Measurements from ENCODE around the gene HECTD4.

HECTD4 gene

GRCh38 chr12:112389228-112389627, 7.0 kb upstream of the HECTD4 start:
- no peaks in the 10 kb centered on the region for H3K9me3 ChIP-seq (ENCODE audit: control extremely low read depth in 1 of 5, control insufficient read depth in 4 of 5, insufficient read depth in 2 of 5, low read depth in 1 of 5, low read length in 4 of 5)
- H3K4me3 ChIP-seq (ENCODE audit: control insufficient read depth in 1 of 7, extremely low read depth in 1 of 7, insufficient read depth in 4 of 7, low read depth in 2 of 7, low read length in 6 of 7) = no peak overlapping the region
- H3K36me3 ChIP-seq (ENCODE audit: control insufficient read depth in 4 of 4, insufficient read depth in 4 of 4, low read length in 3 of 4) = no peaks in the 10 kb centered on the region
- peaks cover 0 to 7% (median under 1%) of the 10 kb centered on the region in 4 experiments for H3K4me1 ChIP-seq (ENCODE audit: control extremely low read depth in 1 of 4, control insufficient read depth in 4 of 4, insufficient read depth in 4 of 4, low read length in 3 of 4)
- H3K27me3 ChIP-seq (replicated peaks in 2 of 5; ENCODE audit: control insufficient read depth in 4 of 5, insufficient read depth in 5 of 5, low read length in 4 of 5) = peaks cover 0 to 3% (median 0%) of the 10 kb centered on the region in 5 experiments
- no peak overlapping the region for H3K27ac ChIP-seq (ENCODE audit: insufficient read depth in 1 of 2, low read depth in 1 of 2, low read length in 2 of 2, poor library complexity in 1 of 2, severe bottlenecking in 2 of 2)
- ChIA-PET CTCF (interaction anchor here (7.1 kb wide), 1 partner anchor 191 kb away, joined by 67 read pairs; no protein-coding TSS in a partner anchor), POLR2A (no interaction called here)
- no peak for DNase-seq
- 100% methylated on average over 1 of the region's 4 CpGs for WGBS (ENCODE audit: insufficient coverage)

DNA sequence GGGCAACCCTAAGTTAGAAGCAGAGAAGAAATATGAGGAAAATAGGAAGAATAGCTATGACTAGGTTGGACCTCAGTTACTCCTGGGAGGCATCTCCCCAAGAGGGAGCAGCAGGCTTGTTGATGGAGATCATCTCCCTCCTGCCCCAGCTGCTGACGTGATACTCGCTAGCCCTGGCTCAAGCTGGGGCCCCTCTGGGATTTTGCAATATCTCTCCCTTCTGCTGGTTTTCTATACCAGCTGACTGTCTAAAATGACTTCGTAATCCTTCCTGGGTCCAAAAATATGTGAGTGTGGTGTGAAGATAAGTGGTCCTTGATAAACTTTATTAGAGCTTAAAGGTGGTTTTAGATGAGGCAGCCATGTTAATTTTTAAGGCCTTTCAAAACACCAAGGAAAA, 4.5 kb upstream of the HECTD4 start:
- Histone ChIP-seq H3K36me3 (ENCODE audit: control insufficient read depth in 4 of 4, insufficient read depth in 4 of 4, low read length in 3 of 4) (no peaks in the 10 kb centered on the region), H3K4me3 (ENCODE audit: control insufficient read depth in 1 of 7, extremely low read depth in 1 of 7, insufficient read depth in 4 of 7, low read depth in 2 of 7, low read length in 6 of 7) (no peak overlapping the region), H3K27me3 (replicated peaks in 2 of 5; ENCODE audit: control insufficient read depth in 4 of 5, insufficient read depth in 5 of 5, low read length in 4 of 5) (peaks cover 0 to 3% (median 0%) of the 10 kb centered on the region in 5 experiments), H3K27ac (ENCODE audit: insufficient read depth in 1 of 2, low read depth in 1 of 2, low read length in 2 of 2, poor library complexity in 1 of 2, severe bottlenecking in 2 of 2) (no peak overlapping the region), H3K9me3 (ENCODE audit: control extremely low read depth in 1 of 5, control insufficient read depth in 4 of 5, insufficient read depth in 2 of 5, low read depth in 1 of 5, low read length in 4 of 5) (no peaks in the 10 kb centered on the region), H3K4me1 (ENCODE audit: control extremely low read depth in 1 of 4, control insufficient read depth in 4 of 4, insufficient read depth in 4 of 4, low read length in 3 of 4) (peaks cover 1 to 7% (median 5%) of the 10 kb centered on the region in 4 experiments)
- WGBS (ENCODE audit: insufficient coverage) = 70% methylated on average over 2 of the region's 3 CpGs
- POLR2A ChIA-PET = interaction anchor here (0.7 kb wide), 1 partner anchor 77 kb away, joined by 4 read pairs; no protein-coding TSS in a partner anchor
- peak in 1 of 3 donors; percentile 14 for DNase-seq
- CTCF ChIA-PET = interaction anchor here (0.8 to 7.1 kb wide), 22 partner anchors 9 to 442 kb away, joined by 3 to 67 read pairs (median 3); no protein-coding TSS in a partner anchor

DNA sequence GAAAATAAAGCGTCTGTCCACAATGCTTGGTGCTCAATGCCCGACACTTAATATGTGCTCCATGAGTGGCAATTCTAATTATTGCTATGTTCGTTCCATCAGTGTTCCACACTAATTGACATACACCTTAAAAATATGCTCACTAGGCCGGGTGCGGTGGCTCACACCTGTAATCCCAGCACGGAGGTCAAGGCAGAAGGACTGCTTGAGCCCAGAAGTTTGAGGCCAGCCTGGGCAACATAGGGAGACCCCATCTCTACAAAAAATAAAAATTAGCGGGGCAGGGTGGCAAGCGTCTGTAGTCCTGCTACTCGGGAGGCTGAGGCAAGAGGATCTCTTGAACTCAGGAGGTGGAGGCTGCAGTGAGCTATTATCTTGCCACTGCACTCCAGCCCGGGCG, 635 bp upstream of the HECTD4 start:
- Histone ChIP-seq H3K4me3 (ENCODE audit: control insufficient read depth in 1 of 7, extremely low read depth in 1 of 7, insufficient read depth in 4 of 7, low read depth in 2 of 7, low read length in 6 of 7) (peak overlapping the region in 6 of 7 experiments; percentile 46 to 85 (median 80)), H3K27me3 (replicated peaks in 2 of 5; ENCODE audit: control insufficient read depth in 4 of 5, insufficient read depth in 5 of 5, low read length in 4 of 5) (no peaks in the 10 kb centered on the region), H3K9me3 (ENCODE audit: control extremely low read depth in 1 of 5, control insufficient read depth in 4 of 5, insufficient read depth in 2 of 5, low read depth in 1 of 5, low read length in 4 of 5) (no peaks in the 10 kb centered on the region), H3K4me1 (ENCODE audit: control extremely low read depth in 1 of 4, control insufficient read depth in 4 of 4, insufficient read depth in 4 of 4, low read length in 3 of 4) (peaks cover 1 to 19% (median 15%) of the 10 kb centered on the region in 4 experiments), H3K36me3 (ENCODE audit: control insufficient read depth in 4 of 4, insufficient read depth in 4 of 4, low read length in 3 of 4) (no peaks in the 10 kb centered on the region), H3K27ac (ENCODE audit: insufficient read depth in 1 of 2, low read depth in 1 of 2, low read length in 2 of 2, poor library complexity in 1 of 2, severe bottlenecking in 2 of 2) (peak overlapping the region in 1 of 2 experiments; percentile 74)
- CTCF ChIA-PET = interaction anchor here (0.9 to 7.1 kb wide), 2 partner anchors 23 to 184 kb away, joined by 3 to 67 read pairs; no protein-coding TSS in a partner anchor
- POLR2A ChIA-PET = interaction anchor here (0.6 kb wide), 1 partner anchor 438 kb away, joined by 5 read pairs; no protein-coding TSS in a partner anchor
- WGBS (ENCODE audit: insufficient coverage) = 100% methylated on average over 5 of the region's 11 CpGs
- DNase-seq = no peak

GRCh38 chr12:112381406-112381882, 787 bp downstream of the HECTD4 start:
- Histone ChIP-seq H3K27me3 (replicated peaks in 2 of 5; ENCODE audit: control insufficient read depth in 4 of 5, insufficient read depth in 5 of 5, low read length in 4 of 5) (no peaks in the 10 kb centered on the region), H3K4me3 (ENCODE audit: control insufficient read depth in 1 of 7, extremely low read depth in 1 of 7, insufficient read depth in 4 of 7, low read depth in 2 of 7, low read length in 6 of 7) (peak overlapping the region; percentile 46 to 97 (median 83)), H3K27ac (ENCODE audit: insufficient read depth in 1 of 2, low read depth in 1 of 2, low read length in 2 of 2, poor library complexity in 1 of 2, severe bottlenecking in 2 of 2) (peak overlapping the region; percentile 81 to 87), H3K9me3 (ENCODE audit: control extremely low read depth in 1 of 5, control insufficient read depth in 4 of 5, insufficient read depth in 2 of 5, low read depth in 1 of 5, low read length in 4 of 5) (no peaks in the 10 kb centered on the region), H3K36me3 (ENCODE audit: control insufficient read depth in 4 of 4, insufficient read depth in 4 of 4, low read length in 3 of 4) (no peaks in the 10 kb centered on the region), H3K4me1 (ENCODE audit: control extremely low read depth in 1 of 4, control insufficient read depth in 4 of 4, insufficient read depth in 4 of 4, low read length in 3 of 4) (peaks cover 1 to 15% (median 14%) of the 10 kb centered on the region in 4 experiments)
- CTCF ChIA-PET = no interaction called here
- POLR2A ChIA-PET = no interaction called here
- WGBS (ENCODE audit: insufficient coverage) = 0% methylated on average over 19 of the region's 33 CpGs
- peak; percentile 24 to 74 (median 67) for DNase-seq

- ChIA-PET POLR2A (no interaction called here), CTCF (no interaction called here)
- no peak for DNase-seq
- Histone ChIP-seq H3K36me3 (ENCODE audit: control insufficient read depth in 4 of 4, insufficient read depth in 4 of 4, low read length in 3 of 4) (no peaks in the 10 kb centered on the region), H3K27me3 (replicated peaks in 2 of 5; ENCODE audit: control insufficient read depth in 4 of 5, insufficient read depth in 5 of 5, low read length in 4 of 5) (no peaks in the 10 kb centered on the region), H3K4me1 (ENCODE audit: control extremely low read depth in 1 of 4, control insufficient read depth in 4 of 4, insufficient read depth in 4 of 4, low read length in 3 of 4) (peaks cover 1 to 15% (median 13%) of the 10 kb centered on the region in 4 experiments), H3K9me3 (ENCODE audit: control extremely low read depth in 1 of 5, control insufficient read depth in 4 of 5, insufficient read depth in 2 of 5, low read depth in 1 of 5, low read length in 4 of 5) (no peaks in the 10 kb centered on the region), H3K4me3 (ENCODE audit: control insufficient read depth in 1 of 7, extremely low read depth in 1 of 7, insufficient read depth in 4 of 7, low read depth in 2 of 7, low read length in 6 of 7) (peak overlapping the region; percentile 34 to 85 (median 78)), H3K27ac (ENCODE audit: insufficient read depth in 1 of 2, low read depth in 1 of 2, low read length in 2 of 2, poor library complexity in 1 of 2, severe bottlenecking in 2 of 2) (peak overlapping the region; percentile 81 to 87)
- 58% methylated on average over 34 of the region's 34 CpGs for WGBS (ENCODE audit: insufficient coverage)
Observed at GRCh38 chr12:112380663-112381405, 1.4 kb downstream of the HECTD4 start.

DNA sequence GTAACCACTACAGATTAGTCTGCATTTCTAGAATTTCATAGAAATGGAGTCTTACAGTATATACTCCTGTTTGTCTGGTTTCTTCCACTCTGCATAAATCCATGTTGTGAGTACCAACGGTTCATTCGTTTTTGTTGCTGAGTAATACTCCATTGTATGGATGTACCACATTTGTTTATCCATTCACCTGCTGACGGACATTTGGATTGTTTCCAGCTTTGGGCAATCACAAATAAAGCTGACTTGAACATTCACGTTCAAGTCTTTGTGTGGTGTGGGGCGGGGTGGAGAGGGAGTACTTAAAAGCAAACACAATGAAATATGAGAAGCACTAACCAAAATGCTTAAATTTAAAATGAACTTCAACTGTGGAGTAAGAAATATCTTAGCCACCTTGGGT, 7.1 kb downstream of the HECTD4 start:
- Histone ChIP-seq H3K4me3 (ENCODE audit: control insufficient read depth in 1 of 7, extremely low read depth in 1 of 7, insufficient read depth in 4 of 7, low read depth in 2 of 7, low read length in 6 of 7) (no peak overlapping the region), H3K4me1 (ENCODE audit: control extremely low read depth in 1 of 4, control insufficient read depth in 4 of 4, insufficient read depth in 4 of 4, low read length in 3 of 4) (no peaks in the 10 kb centered on the region), H3K27me3 (replicated peaks in 2 of 5; ENCODE audit: control insufficient read depth in 4 of 5, insufficient read depth in 5 of 5, low read length in 4 of 5) (no peaks in the 10 kb centered on the region), H3K27ac (ENCODE audit: insufficient read depth in 1 of 2, low read depth in 1 of 2, low read length in 2 of 2, poor library complexity in 1 of 2, severe bottlenecking in 2 of 2) (no peak overlapping the region), H3K9me3 (ENCODE audit: control extremely low read depth in 1 of 5, control insufficient read depth in 4 of 5, insufficient read depth in 2 of 5, low read depth in 1 of 5, low read length in 4 of 5) (no peaks in the 10 kb centered on the region), H3K36me3 (ENCODE audit: control insufficient read depth in 4 of 4, insufficient read depth in 4 of 4, low read length in 3 of 4) (peaks cover 0 to 7% (median 0%) of the 10 kb centered on the region in 4 experiments)
- ChIA-PET POLR2A (no interaction called here), CTCF (interaction anchor here (1.9 kb wide), 1 partner anchor 18 kb away, joined by 4 read pairs; no protein-coding TSS in a partner anchor)
- no peak for DNase-seq
- 100% methylated on average over 2 of the region's 5 CpGs for WGBS (ENCODE audit: insufficient coverage)

All from common myeloid progenitor, CD34-positive (primary cell).